GM23248 (cell line): ENCODE data around the gene PRODH.

Source experiments
- EZH2 ChIP-seq: fragments of 200-600 bp; sonication (generic); IDR thresholded peaks from 2 replicates; pipeline ENCODE4 v1.6.1; 2018; ENCODE audit warnings: antibody characterized with exemption, mild to moderate bottlenecking; ENCODE audit not compliant: insufficient read depth, poor library complexity, severe bottlenecking
- EZH2phosphoT487 ChIP-seq: fragments of 200-600 bp; sonication (generic); IDR thresholded peaks from 2 replicates; pipeline ENCODE4 v1.6.1; 2018; ENCODE audit warnings: antibody characterized with exemption, moderate library complexity, mild to moderate bottlenecking, low read depth; ENCODE audit not compliant: insufficient read depth

DNA sequence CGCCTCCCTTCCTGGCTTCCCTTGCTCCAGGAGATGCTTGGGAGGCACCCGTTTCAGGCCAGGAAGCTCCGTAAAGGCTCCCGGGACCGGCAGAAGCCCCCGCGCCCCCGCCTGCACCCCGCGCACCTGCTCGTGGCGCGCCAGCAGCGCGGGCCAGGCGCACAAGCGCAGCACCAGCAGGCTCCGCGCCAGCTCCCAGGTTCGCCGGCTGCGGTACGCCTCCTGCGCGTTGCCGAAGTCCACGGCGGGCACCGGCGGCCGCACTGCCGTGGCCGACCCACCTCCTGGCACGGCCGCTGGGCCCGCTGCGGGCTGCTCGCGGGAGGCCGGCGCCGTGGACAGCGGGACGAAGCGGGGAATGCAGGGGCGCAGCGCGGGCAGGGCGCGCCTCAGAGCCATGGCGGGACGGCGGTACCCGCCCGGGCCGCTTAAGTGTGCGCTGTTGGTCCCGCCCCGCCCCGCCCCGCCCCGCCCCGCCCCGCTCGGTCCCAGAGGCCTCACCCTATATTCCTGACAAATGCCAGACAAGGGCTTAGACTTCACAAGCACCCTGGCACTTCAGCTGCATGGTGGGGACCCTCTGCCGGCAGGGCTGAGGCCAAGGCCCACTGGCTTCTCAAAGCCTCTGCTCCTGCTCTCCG, at the start of gene PRODH:
- TF ChIP-seq EZH2phosphoT487 (no peak), EZH2 (no peak)
